ENCODE results near the gene CMTM8.

DNA sequence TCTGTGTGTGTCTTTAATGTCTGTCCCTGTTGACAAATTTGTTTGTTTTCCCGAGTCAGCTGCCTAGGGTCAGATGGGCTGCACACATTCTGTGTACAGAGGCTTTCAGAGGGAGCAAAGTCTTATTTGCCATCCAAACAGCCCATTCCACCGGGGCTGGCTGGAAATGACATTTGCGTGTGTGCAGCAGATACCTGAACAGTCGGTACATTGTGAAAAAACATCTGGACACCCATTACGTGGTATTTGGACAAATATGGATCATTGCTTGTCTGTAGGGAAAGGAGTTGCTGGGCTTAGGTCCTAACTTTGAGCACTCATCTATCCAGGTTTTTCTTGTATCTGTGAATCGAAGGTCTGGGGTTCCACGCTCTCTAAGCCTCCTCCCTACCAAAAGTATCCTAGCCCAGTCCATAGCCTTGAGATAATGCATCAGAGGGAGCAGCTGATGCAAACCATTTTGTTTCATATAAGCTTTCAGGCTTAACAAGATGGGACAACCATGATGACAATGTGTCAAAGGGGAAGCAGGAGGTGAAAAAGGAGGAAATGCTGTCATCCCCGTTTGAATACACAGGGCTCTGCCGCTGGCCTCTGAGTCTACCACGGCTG is 22.2 kb upstream of the CMTM8 start:
- TF ChIP-seq GATA2 (IDR thresholded peaks at IDR 0.05; ENCODE audit: low read depth, low read length) = no peak
- TF ChIP-seq GATA3 (IDR thresholded peaks at IDR 0.05; ENCODE audit: low read depth, low read length) = no peak
